ENCODE results near the gene CHKB. TPM values are rescaled to one million over a fixed set of nuclear protein-coding genes. Genes with fewer than 3 reads are reported as not detected.
A peak's percentile ranks its signal among the peaks of the same experiment; 100 is the strongest.
"Not testable (repeated sequence)": the region's sequence is repeated elsewhere in the genome, so short reads cannot be mapped to it uniquely, and the experiment has no call there.

The CHKB gene
- total RNA-seq, 1 donor from 2014 or later = 88.7 TPM

GRCh38 chr22:50542416-50542927 is 40.2 kb downstream of the CHKB start:
- Mint-ChIP-seq H3K9me3 (no peaks in the 10 kb centered on the region), H3K4me1 (ENCODE audit: low read depth) (peaks cover 64% of the 10 kb centered on the region), H3K4me3 (peak overlapping the region; percentile 58), H3K36me3 (ENCODE audit: low read depth) (peaks cover 4% of the 10 kb centered on the region), H3K27ac (peak overlapping the region; percentile 93), H3K27me3 (ENCODE audit: insufficient read depth) (no peaks in the 10 kb centered on the region)
- intact Hi-C loops (cut with micrococcal nuclease) = loop anchor here (5.0 kb wide), 1 partner anchor 525 kb away; no protein-coding TSS in a partner anchor
- no peak for DNase-seq (ENCODE audit: low spot score)

GRCh38 chr22:50541667-50542026 is 41.0 kb downstream of the CHKB start:
- H3K9me3 Mint-ChIP-seq; H3K27me3 Mint-ChIP-seq (ENCODE audit: insufficient read depth); H3K36me3 Mint-ChIP-seq (ENCODE audit: low read depth): not testable (repeated sequence)
- Mint-ChIP-seq H3K4me3 (peak overlapping the region; percentile 42), H3K27ac (peak overlapping the region; percentile 93), H3K4me1 (ENCODE audit: low read depth) (peaks cover 72% of the 10 kb centered on the region)
- intact Hi-C loops (cut with micrococcal nuclease) = loop anchor here (5.0 kb wide), 1 partner anchor 524 kb away; no protein-coding TSS in a partner anchor
- peak; percentile 49 for DNase-seq (ENCODE audit: low spot score)

- intact Hi-C loops (cut with micrococcal nuclease) = loop anchor here (5.0 kb wide), 1 partner anchor 523 kb away; no protein-coding TSS in a partner anchor
- Mint-ChIP-seq H3K4me1 (ENCODE audit: low read depth) (peaks cover 73% of the 10 kb centered on the region), H3K27me3 (ENCODE audit: insufficient read depth) (no peaks in the 10 kb centered on the region), H3K27ac (peak overlapping the region; percentile 93), H3K9me3 (no peaks in the 10 kb centered on the region), H3K4me3 (peak overlapping the region; percentile 12), H3K36me3 (ENCODE audit: low read depth) (peaks cover 4% of the 10 kb centered on the region)
- no peak for DNase-seq (ENCODE audit: low spot score)
Observed at GRCh38 chr22:50540381-50540780, 42.3 kb downstream of the CHKB start.

GRCh38 chr22:50537765-50538164 is 44.9 kb downstream of the CHKB start:
- H3K9me3 Mint-ChIP-seq = no peaks in the 10 kb centered on the region
- H3K36me3 Mint-ChIP-seq (ENCODE audit: low read depth) = peaks cover 8% of the 10 kb centered on the region
- no peak for DNase-seq (ENCODE audit: low spot score)
- intact Hi-C loops (cut with micrococcal nuclease) = loop anchor here (2.0 to 10.0 kb wide), 3 partner anchors 83 to 573 kb away; partner anchors contain the start of gene PIM3
- H3K27me3 Mint-ChIP-seq (ENCODE audit: insufficient read depth) = no peaks in the 10 kb centered on the region
- peaks cover 84% of the 10 kb centered on the region for H3K4me1 Mint-ChIP-seq (ENCODE audit: low read depth)
- peak overlapping the region; percentile 97 for H3K27ac Mint-ChIP-seq
- H3K4me3 Mint-ChIP-seq = peak overlapping the region; percentile 41

GRCh38 chr22:50536226-50536625 is 46.4 kb downstream of the CHKB start:
- peaks cover 6% of the 10 kb centered on the region for H3K36me3 Mint-ChIP-seq (ENCODE audit: low read depth)
- no peaks in the 10 kb centered on the region for H3K27me3 Mint-ChIP-seq (ENCODE audit: insufficient read depth)
- intact Hi-C loops (cut with micrococcal nuclease) = loop anchor here (5.0 to 10.0 kb wide), 2 partner anchors 156 to 571 kb away; partner anchors contain the start of gene PIM3
- H3K9me3 Mint-ChIP-seq = no peaks in the 10 kb centered on the region
- no peak overlapping the region for H3K27ac Mint-ChIP-seq
- no peak overlapping the region for H3K4me3 Mint-ChIP-seq
- DNase-seq (ENCODE audit: low spot score) = no peak
- H3K4me1 Mint-ChIP-seq (ENCODE audit: low read depth) = peaks cover 72% of the 10 kb centered on the region

- no peaks in the 10 kb centered on the region for H3K27me3 Mint-ChIP-seq (ENCODE audit: insufficient read depth)
- peaks cover 6% of the 10 kb centered on the region for H3K36me3 Mint-ChIP-seq (ENCODE audit: low read depth)
- no peak overlapping the region for H3K4me3 Mint-ChIP-seq
- no peak overlapping the region for H3K27ac Mint-ChIP-seq
- no peaks in the 10 kb centered on the region for H3K9me3 Mint-ChIP-seq
- H3K4me1 Mint-ChIP-seq (ENCODE audit: low read depth) = peaks cover 62% of the 10 kb centered on the region
- intact Hi-C loops (cut with micrococcal nuclease) = loop anchor here (5.0 to 10.0 kb wide), 2 partner anchors 157 to 570 kb away; partner anchors contain the start of gene PIM3
- no peak for DNase-seq (ENCODE audit: low spot score)
Observed at GRCh38 chr22:50535113-50535512, 47.5 kb downstream of the CHKB start.

GRCh38 chr22:50533856-50534711 is 48.6 kb downstream of the CHKB start:
- Mint-ChIP-seq H3K27ac (peak overlapping the region; percentile 89), H3K4me3 (peak overlapping the region; percentile 60), H3K4me1 (ENCODE audit: low read depth) (peaks cover 53% of the 10 kb centered on the region)
- not testable (repeated sequence) for H3K9me3 Mint-ChIP-seq; DNase-seq (ENCODE audit: low spot score); H3K27me3 Mint-ChIP-seq (ENCODE audit: insufficient read depth); H3K36me3 Mint-ChIP-seq (ENCODE audit: low read depth)
- intact Hi-C loops (cut with micrococcal nuclease) = loop anchor here (10.0 kb wide), 1 partner anchor 569 kb away; the partner anchor contains the start of gene PIM3

- no peaks in the 10 kb centered on the region for H3K27me3 Mint-ChIP-seq (ENCODE audit: insufficient read depth)
- peak overlapping the region; percentile 93 for H3K4me3 Mint-ChIP-seq
- no peaks in the 10 kb centered on the region for H3K9me3 Mint-ChIP-seq
- peaks cover 54% of the 10 kb centered on the region for H3K4me1 Mint-ChIP-seq (ENCODE audit: low read depth)
- H3K36me3 Mint-ChIP-seq (ENCODE audit: low read depth) = peaks cover 6% of the 10 kb centered on the region
- peak overlapping the region; percentile 89 for H3K27ac Mint-ChIP-seq
- intact Hi-C loops (cut with micrococcal nuclease) = loop anchor here (10.0 kb wide), 1 partner anchor 568 kb away; the partner anchor contains the start of gene PIM3
- DNase-seq (ENCODE audit: low spot score) = no peak
Observed at GRCh38 chr22:50532824-50533796, 49.5 kb downstream of the CHKB start.

- Mint-ChIP-seq H3K27ac (peak overlapping the region; percentile 99), H3K4me3 (peak overlapping the region; percentile 93), H3K36me3 (ENCODE audit: low read depth) (peaks cover 7% of the 10 kb centered on the region), H3K27me3 (ENCODE audit: insufficient read depth) (no peaks in the 10 kb centered on the region), H3K9me3 (no peaks in the 10 kb centered on the region), H3K4me1 (ENCODE audit: low read depth) (peaks cover 56% of the 10 kb centered on the region)
- intact Hi-C loops (cut with micrococcal nuclease) = loop anchor here (1.0 to 10.0 kb wide), 5 partner anchors 7 to 567 kb away; partner anchors contain the start of genes CHKB, KLHDC7B and PIM3
- no peak for DNase-seq (ENCODE audit: low spot score)
Observed at GRCh38 chr22:50531962-50532674, 50.5 kb downstream of the CHKB start.

- peak overlapping the region; percentile 99 for H3K27ac Mint-ChIP-seq
- H3K4me3 Mint-ChIP-seq = peak overlapping the region; percentile 93
- peaks cover 7% of the 10 kb centered on the region for H3K36me3 Mint-ChIP-seq (ENCODE audit: low read depth)
- peak; percentile 75 for DNase-seq (ENCODE audit: low spot score)
- intact Hi-C loops (cut with micrococcal nuclease) = loop anchor here (1.0 to 10.0 kb wide), 5 partner anchors 8 to 567 kb away; partner anchors contain the start of genes CHKB, KLHDC7B and PIM3
- H3K27me3 Mint-ChIP-seq (ENCODE audit: insufficient read depth) = no peaks in the 10 kb centered on the region
- peaks cover 53% of the 10 kb centered on the region for H3K4me1 Mint-ChIP-seq (ENCODE audit: low read depth)
- no peaks in the 10 kb centered on the region for H3K9me3 Mint-ChIP-seq
Observed at GRCh38 chr22:50531546-50531961, 51.1 kb downstream of the CHKB start.

GRCh38 chr22:50530877-50531545 is 51.6 kb downstream of the CHKB start:
- peak; percentile 83 for DNase-seq (ENCODE audit: low spot score)
- no peaks in the 10 kb centered on the region for H3K27me3 Mint-ChIP-seq (ENCODE audit: insufficient read depth)
- H3K4me1 Mint-ChIP-seq (ENCODE audit: low read depth) = peaks cover 48% of the 10 kb centered on the region
- H3K4me3 Mint-ChIP-seq = peak overlapping the region; percentile 93
- intact Hi-C loops (cut with micrococcal nuclease) = loop anchor here (1.0 to 10.0 kb wide), 6 partner anchors 8 to 566 kb away; partner anchors contain the start of genes CHKB, KLHDC7B and PIM3
- H3K9me3 Mint-ChIP-seq = no peaks in the 10 kb centered on the region
- peak overlapping the region; percentile 99 for H3K27ac Mint-ChIP-seq
- H3K36me3 Mint-ChIP-seq (ENCODE audit: low read depth) = peaks cover 7% of the 10 kb centered on the region
